ENCODE data around the gene SART1. TPM values are rescaled to one million over a fixed set of nuclear protein-coding genes. Genes with fewer than 3 reads are reported as not detected.

SART1 gene
- total RNA-seq, 2 experiments from 2014 or later = 54.7 to 84.5 TPM

GRCh38 chr11:65932558-65932919 is 29.0 kb upstream of the SART1 start:
- H3K9me3 Mint-ChIP-seq (ENCODE audit: low read depth) = no peaks in the 10 kb centered on the region
- POLR2A ChIA-PET = no interaction called here
- ATAC-seq = no peak
- intact Hi-C loops (cut with DNase I, micrococcal nuclease) = no loop called here
- DNase-seq = no peak
- no peak overlapping the region for H3K27ac Mint-ChIP-seq
- H3K4me1 Mint-ChIP-seq = peaks cover 22% of the 10 kb centered on the region
- H3K27me3 Mint-ChIP-seq = no peaks in the 10 kb centered on the region
- CTCF ChIA-PET = interaction anchor here (0.7 to 1.7 kb wide), 3 partner anchors 13 to 73 kb away, joined by 4 to 5 read pairs (median 4); no protein-coding TSS in a partner anchor
- no peak overlapping the region for H3K4me3 Mint-ChIP-seq
- no peaks in the 10 kb centered on the region for H3K36me3 Mint-ChIP-seq (ENCODE audit: low read depth)

- DNase-seq = no peak
- Mint-ChIP-seq H3K27ac (no peak overlapping the region), H3K36me3 (ENCODE audit: low read depth) (no peaks in the 10 kb centered on the region), H3K4me3 (no peak overlapping the region), H3K27me3 (no peaks in the 10 kb centered on the region), H3K4me1 (peaks cover 7% of the 10 kb centered on the region), H3K9me3 (ENCODE audit: low read depth) (no peaks in the 10 kb centered on the region)
- POLR2A ChIA-PET = no interaction called here
- intact Hi-C loops (cut with DNase I, micrococcal nuclease) = no loop called here
- ATAC-seq = no peak
- CTCF ChIA-PET = interaction anchor here (1.7 kb wide), 1 partner anchor 74 kb away, joined by 5 read pairs; no protein-coding TSS in a partner anchor
Measured at GRCh38 chr11:65934014-65934413, 27.5 kb upstream of the SART1 start.

- Mint-ChIP-seq H3K9me3 (ENCODE audit: low read depth) (no peaks in the 10 kb centered on the region), H3K36me3 (ENCODE audit: low read depth) (no peaks in the 10 kb centered on the region), H3K4me1 (peaks cover 9% of the 10 kb centered on the region), H3K4me3 (no peak overlapping the region), H3K27me3 (no peaks in the 10 kb centered on the region), H3K27ac (no peak overlapping the region)
- ATAC-seq (no peak), DNase-seq (no peak)
- intact Hi-C loops (cut with DNase I, micrococcal nuclease) = no loop called here
- ChIA-PET CTCF (interaction anchor here (0.6 kb wide), 2 partner anchors 21 to 161 kb away, joined by 3 read pairs; no protein-coding TSS in a partner anchor), POLR2A (no interaction called here)
Measured at GRCh38 chr11:65937766-65938165, 23.8 kb upstream of the SART1 start.

- POLR2A ChIA-PET = no interaction called here
- CTCF ChIA-PET = no interaction called here
- H3K27ac Mint-ChIP-seq = peak overlapping the region; percentile 48
- peaks cover 9% of the 10 kb centered on the region for H3K4me1 Mint-ChIP-seq
- DNase-seq = no peak
- no peak overlapping the region for H3K4me3 Mint-ChIP-seq
- no peaks in the 10 kb centered on the region for H3K36me3 Mint-ChIP-seq (ENCODE audit: low read depth)
- intact Hi-C loops (cut with DNase I, micrococcal nuclease) = no loop called here
- H3K9me3 Mint-ChIP-seq (ENCODE audit: low read depth) = no peaks in the 10 kb centered on the region
- H3K27me3 Mint-ChIP-seq = no peaks in the 10 kb centered on the region
- no peak for ATAC-seq
Measured at GRCh38 chr11:65941720-65942310, 19.7 kb upstream of the SART1 start.

- Mint-ChIP-seq H3K27ac (no peak overlapping the region), H3K4me3 (no peak overlapping the region), H3K4me1 (peaks cover 9% of the 10 kb centered on the region)
Measured at GRCh38 chr11:65942531-65942930, 19.0 kb upstream of the SART1 start.

GRCh38 chr11:65944191-65944590 is 17.3 kb upstream of the SART1 start:
- DNase-seq (no peak), ATAC-seq (no peak)
- Mint-ChIP-seq H3K27me3 (no peaks in the 10 kb centered on the region), H3K4me3 (no peak overlapping the region), H3K4me1 (peaks cover 9% of the 10 kb centered on the region), H3K27ac (no peak overlapping the region), H3K36me3 (ENCODE audit: low read depth) (no peaks in the 10 kb centered on the region), H3K9me3 (ENCODE audit: low read depth) (no peaks in the 10 kb centered on the region)
- intact Hi-C loops (cut with DNase I, micrococcal nuclease) = no loop called here
- ChIA-PET CTCF (interaction anchor here (0.7 to 1.1 kb wide), 2 partner anchors 12 to 231 kb away, joined by 3 read pairs; no protein-coding TSS in a partner anchor), POLR2A (no interaction called here)

More at GRCh38 chr11:65942531-65942930, 19.0 kb upstream of the SART1 start:
- ChIA-PET CTCF (interaction anchor here (0.6 kb wide), 1 partner anchor 670 kb away, joined by 3 read pairs; no protein-coding TSS in a partner anchor), POLR2A (no interaction called here)
- DNase-seq (no peak), ATAC-seq (no peak)
- Mint-ChIP-seq H3K36me3 (ENCODE audit: low read depth) (no peaks in the 10 kb centered on the region), H3K9me3 (ENCODE audit: low read depth) (no peaks in the 10 kb centered on the region), H3K27me3 (no peaks in the 10 kb centered on the region)
- intact Hi-C loops (cut with DNase I, micrococcal nuclease) = no loop called here

GRCh38 chr11:65944767-65945166 is 16.8 kb upstream of the SART1 start:
- POLR2A ChIA-PET = no interaction called here
- ATAC-seq (no peak), DNase-seq (no peak)
- H3K27ac Mint-ChIP-seq = no peak overlapping the region
- CTCF ChIA-PET = interaction anchor here (0.7 kb wide), 1 partner anchor 232 kb away, joined by 3 read pairs; no protein-coding TSS in a partner anchor
- peaks cover 9% of the 10 kb centered on the region for H3K4me1 Mint-ChIP-seq
- no peak overlapping the region for H3K4me3 Mint-ChIP-seq
- H3K36me3 Mint-ChIP-seq (ENCODE audit: low read depth) = no peaks in the 10 kb centered on the region
- intact Hi-C loops (cut with DNase I, micrococcal nuclease) = no loop called here
- no peaks in the 10 kb centered on the region for H3K9me3 Mint-ChIP-seq (ENCODE audit: low read depth)
- H3K27me3 Mint-ChIP-seq = no peaks in the 10 kb centered on the region

- H3K27ac Mint-ChIP-seq = no peak within 1 kb of the TSS
- no peaks in the 10 kb centered on the region for H3K9me3 Mint-ChIP-seq (ENCODE audit: low read depth)
- no peaks in the 10 kb centered on the region for H3K27me3 Mint-ChIP-seq
- ChIA-PET POLR2A (no interaction called here), CTCF (interaction anchor here (0.6 to 0.7 kb wide), 2 partner anchors 13 to 101 kb away, joined by 3 to 4 read pairs; no protein-coding TSS in a partner anchor)
- ATAC-seq (no peak), DNase-seq (no peak)
- no peak within 1 kb of the TSS for H3K4me3 Mint-ChIP-seq
- H3K36me3 Mint-ChIP-seq (ENCODE audit: low read depth) = no peaks in the 10 kb centered on the region
- intact Hi-C loops (cut with DNase I, micrococcal nuclease) = no loop called here
- peaks cover 9% of the 10 kb centered on the region for H3K4me1 Mint-ChIP-seq
Measured at GRCh38 chr11:65945430-65945911, 16.1 kb upstream of the SART1 start, which contains the start of gene TSGA10IP. Gene TSGA10IP (plus strand): TSS chr11:65945480. CDS start chr11:65945676, 196 bp downstream.

GRCh38 chr11:65945941-65946558 is 15.5 kb upstream of the SART1 start:
- ChIA-PET CTCF (interaction anchor here (0.6 to 0.7 kb wide), 2 partner anchors 13 to 100 kb away, joined by 3 to 4 read pairs; no protein-coding TSS in a partner anchor), POLR2A (no interaction called here)
- Mint-ChIP-seq H3K9me3 (ENCODE audit: low read depth) (no peaks in the 10 kb centered on the region), H3K27me3 (no peaks in the 10 kb centered on the region), H3K36me3 (ENCODE audit: low read depth) (no peaks in the 10 kb centered on the region), H3K4me3 (no peak overlapping the region), H3K4me1 (peaks cover 7% of the 10 kb centered on the region), H3K27ac (no peak overlapping the region)
- DNase-seq (no peak), ATAC-seq (no peak)
- intact Hi-C loops (cut with DNase I, micrococcal nuclease) = no loop called here

GRCh38 chr11:65946655-65947054 is 14.9 kb upstream of the SART1 start:
- Mint-ChIP-seq H3K4me1 (peaks cover under 1% of the 10 kb centered on the region), H3K27me3 (no peaks in the 10 kb centered on the region), H3K9me3 (ENCODE audit: low read depth) (no peaks in the 10 kb centered on the region), H3K36me3 (ENCODE audit: low read depth) (no peaks in the 10 kb centered on the region), H3K27ac (no peak overlapping the region), H3K4me3 (no peak overlapping the region)
- CTCF ChIA-PET = interaction anchor here (0.8 to 1.0 kb wide), 2 partner anchors 61 to 98 kb away, joined by 3 read pairs; no protein-coding TSS in a partner anchor
- POLR2A ChIA-PET = no interaction called here
- intact Hi-C loops (cut with DNase I, micrococcal nuclease) = no loop called here
- DNase-seq (no peak), ATAC-seq (no peak)

- Mint-ChIP-seq H3K36me3 (ENCODE audit: low read depth) (no peaks in the 10 kb centered on the region), H3K4me3 (no peak overlapping the region), H3K4me1 (no peaks in the 10 kb centered on the region), H3K27me3 (no peaks in the 10 kb centered on the region), H3K9me3 (ENCODE audit: low read depth) (no peaks in the 10 kb centered on the region), H3K27ac (no peak overlapping the region)
- ATAC-seq (no peak), DNase-seq (no peak)
- ChIA-PET CTCF (interaction anchor here (0.8 to 1.0 kb wide), 2 partner anchors 62 to 98 kb away, joined by 3 read pairs; no protein-coding TSS in a partner anchor), POLR2A (no interaction called here)
- intact Hi-C loops (cut with DNase I, micrococcal nuclease) = no loop called here
Measured at GRCh38 chr11:65947133-65947532, 14.4 kb upstream of the SART1 start.
